GM19025 (cell line): ENCODE data around the gene ABCG1.

Source experiments
- ATAC-seq: cut with Tn5 transposase; IDR thresholded peaks from one replicate; pipeline ENCODE4 v1.9.1; 2021; ENCODE audit warnings: mild to moderate bottlenecking, low read depth, moderate library complexity; ENCODE audit not compliant: unreplicated experiment

ABCG1 gene

GRCh38 chr21:42191696-42192595 lies 27.0 kb upstream of the ABCG1 start:
- no peak for ATAC-seq

GRCh38 chr21:42193131-42193671 lies 25.7 kb upstream of the ABCG1 start:
- no peak for ATAC-seq

- no peak for ATAC-seq
These were observed 25.2 kb upstream of the ABCG1 start for GRCh38 chr21:42193721-42194120.

GRCh38 chr21:42194863-42195262 lies 24.1 kb upstream of the ABCG1 start:
- no peak for ATAC-seq

GRCh38 chr21:42195378-42196031 lies 23.4 kb upstream of the ABCG1 start:
- ATAC-seq = no peak

GRCh38 chr21:42198929-42199867 lies 19.7 kb upstream of the ABCG1 start:
- no peak for ATAC-seq

GRCh38 chr21:42199868-42200463 lies 19.0 kb upstream of the ABCG1 start:
- no peak for ATAC-seq

- ATAC-seq = no peak
These were observed 17.9 kb upstream of the ABCG1 start for GRCh38 chr21:42200906-42201614.

GRCh38 chr21:42201615-42202161 lies 17.3 kb upstream of the ABCG1 start:
- ATAC-seq = no peak

- ATAC-seq = no peak
These were observed 16.6 kb upstream of the ABCG1 start for GRCh38 chr21:42202321-42202720.

GRCh38 chr21:42203321-42203720 lies 15.6 kb upstream of the ABCG1 start:
- ATAC-seq = no peak

GRCh38 chr21:42203936-42204335 lies 15.0 kb upstream of the ABCG1 start:
- ATAC-seq = no peak

- no peak for ATAC-seq
These were observed 11.5 kb upstream of the ABCG1 start for GRCh38 chr21:42207426-42207825.

GRCh38 chr21:42208036-42208435 lies 10.9 kb upstream of the ABCG1 start:
- ATAC-seq = no peak

GRCh38 chr21:42208801-42209490 lies 10.0 kb upstream of the ABCG1 start:
- ATAC-seq = no peak

GRCh38 chr21:42209801-42210479 lies 9.0 kb upstream of the ABCG1 start:
- no peak for ATAC-seq

GRCh38 chr21:42212266-42212665 lies 6.7 kb upstream of the ABCG1 start:
- no peak for ATAC-seq
